Endometrium (tissue), 2 donors: ENCODE results near the gene SLC19A1.
"Not testable (repeated sequence)": the region's sequence is repeated elsewhere in the genome, so short reads cannot be mapped to it uniquely, and the experiment has no call there.

Source experiments
- FAIRE-seq: peaks from 2 replicates; lab custom pipeline; 2012; peaks lifted over from hg19 to GRCh38; lab: Jason Lieb, UNC
- donor health status: control.
- donor health status: control.

SLC19A1 gene

GRCh38 chr21:45576838-45577737 lies 34.8 kb upstream of the SLC19A1 start:
- FAIRE-seq, result no peak

- FAIRE-seq, result no peak
Measured at GRCh38 chr21:45575993-45576837, 34.0 kb upstream of the SLC19A1 start.

GRCh38 chr21:45575304-45575992 lies 33.2 kb upstream of the SLC19A1 start:
- FAIRE-seq, result no peak

GRCh38 chr21:45574691-45575090 lies 32.5 kb upstream of the SLC19A1 start:
- no peak for FAIRE-seq

GRCh38 chr21:45574081-45574501 lies 31.9 kb upstream of the SLC19A1 start:
- FAIRE-seq, result no peak

- peak; percentile 4 for FAIRE-seq
Measured at GRCh38 chr21:45573452-45574035, 31.3 kb upstream of the SLC19A1 start.

GRCh38 chr21:45572783-45573451 lies 30.7 kb upstream of the SLC19A1 start:
- FAIRE-seq, result no peak

- no peak for FAIRE-seq
Measured at GRCh38 chr21:45572231-45572630, 30.0 kb upstream of the SLC19A1 start.

GRCh38 chr21:45571641-45572040 lies 29.4 kb upstream of the SLC19A1 start:
- FAIRE-seq, result no peak

- no peak for FAIRE-seq
Measured at GRCh38 chr21:45570826-45571601, 28.8 kb upstream of the SLC19A1 start.

- no peak for FAIRE-seq
Measured at GRCh38 chr21:45570071-45570470, 27.8 kb upstream of the SLC19A1 start.

GRCh38 chr21:45568383-45568782 lies 26.1 kb upstream of the SLC19A1 start:
- no peak for FAIRE-seq

GRCh38 chr21:45564137-45564536 lies 21.9 kb upstream of the SLC19A1 start:
- FAIRE-seq, result not testable (repeated sequence)

- FAIRE-seq, result no peak
Measured at GRCh38 chr21:45562965-45563364, 20.7 kb upstream of the SLC19A1 start.

- no peak for FAIRE-seq
Measured at GRCh38 chr21:45562402-45562801, 20.2 kb upstream of the SLC19A1 start.

- not testable (repeated sequence) for FAIRE-seq
Measured at GRCh38 chr21:45561241-45561640, 19.0 kb upstream of the SLC19A1 start.

GRCh38 chr21:45560106-45561021 lies 18.1 kb upstream of the SLC19A1 start:
- FAIRE-seq, result no peak

GRCh38 chr21:45559216-45560105 lies 17.2 kb upstream of the SLC19A1 start:
- no peak for FAIRE-seq
